EL (cell line): ENCODE measurements around the gene SPACDR.
"Not testable (repeated sequence)": the region's sequence is repeated elsewhere in the genome, so short reads cannot be mapped to it uniquely, and the experiment has no call there.

Source experiments
- DNase-seq: peaks from one replicate; pipeline ENCODE4 v3.0.0-alpha.2; 2016

The SPACDR gene

DNA sequence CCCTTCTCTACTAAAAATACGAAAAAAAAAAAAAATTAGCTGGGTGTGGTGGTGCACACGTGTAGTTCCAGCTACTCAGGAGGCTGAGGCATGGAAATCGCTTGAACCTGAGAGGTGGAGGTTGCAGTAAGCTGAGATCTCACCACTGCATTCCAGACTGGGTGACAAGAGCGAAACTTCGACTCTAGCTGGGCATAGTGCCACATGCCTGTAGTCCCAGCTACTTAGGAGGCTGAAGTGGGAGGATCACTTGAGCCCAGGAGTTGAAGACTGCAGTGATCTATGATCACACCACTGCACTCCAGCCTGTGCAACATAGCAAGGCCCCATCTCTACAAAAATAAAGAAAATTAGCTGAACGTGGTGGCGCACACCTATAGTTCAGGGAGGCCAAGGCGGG, 1.2 kb upstream of the SPACDR start:
- DNase-seq, result peak; percentile 43

DNA sequence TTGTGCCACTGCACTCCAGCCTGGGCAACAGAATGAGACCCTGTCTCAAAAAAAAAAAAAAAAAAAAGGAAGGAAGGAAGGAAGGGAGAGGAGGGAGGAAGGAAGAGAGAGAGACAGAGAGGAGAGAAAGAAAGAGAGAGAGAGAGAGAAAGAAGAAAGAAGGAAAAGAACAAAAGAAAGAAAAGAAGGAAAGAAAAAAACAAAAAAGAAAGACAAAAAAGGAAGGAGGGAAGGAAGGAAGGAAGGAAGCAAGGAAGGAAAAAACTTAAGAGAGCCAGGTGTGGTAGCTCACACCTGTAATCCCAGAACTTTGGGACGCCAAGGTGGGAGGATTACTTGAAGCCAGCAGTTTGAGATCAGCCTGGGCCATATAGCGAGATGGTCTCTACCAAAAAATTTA, 731 bp upstream of the SPACDR start:
- DNase-seq, result no peak

DNA sequence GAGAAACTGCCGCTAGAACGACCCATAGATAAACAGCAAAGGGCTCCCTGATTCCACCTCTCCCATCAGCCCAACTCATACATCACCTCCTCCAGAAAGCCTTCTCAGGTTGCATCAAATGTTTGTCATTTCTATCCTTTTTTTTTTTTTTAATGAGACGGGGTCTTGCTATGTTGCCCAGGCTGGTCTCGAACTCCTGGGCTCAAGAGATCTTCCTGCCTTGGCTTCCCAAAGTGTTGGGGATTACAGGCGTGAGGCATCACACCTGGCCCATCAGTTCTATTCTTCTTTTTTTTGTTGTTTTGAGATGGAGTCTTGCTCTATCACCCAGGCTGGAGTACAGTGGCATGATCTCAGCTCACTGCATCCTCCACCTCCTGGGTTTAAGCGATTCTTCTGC, 7.0 kb downstream of the SPACDR start:
- DNase-seq, result no peak

DNA sequence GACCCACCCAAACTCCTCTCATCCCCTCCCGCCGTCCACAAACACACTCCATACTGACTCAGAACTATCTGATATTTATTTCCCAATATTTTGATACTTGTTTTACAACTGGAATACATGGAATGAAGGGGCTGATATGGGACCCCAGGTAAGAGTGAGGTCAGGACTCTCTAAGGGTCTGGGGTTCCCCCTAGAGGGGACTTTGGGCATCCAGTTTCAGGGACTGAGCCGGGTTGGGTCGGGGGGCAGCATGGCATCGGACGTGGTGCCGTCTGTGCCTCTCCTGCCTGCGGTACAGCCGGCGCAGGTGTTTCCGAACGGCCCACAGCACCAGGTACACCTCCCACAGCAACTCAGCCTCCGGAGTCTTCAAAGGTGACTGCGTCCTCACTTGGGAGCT, 7.5 kb downstream of the SPACDR start:
- DNase-seq, result no peak

DNA sequence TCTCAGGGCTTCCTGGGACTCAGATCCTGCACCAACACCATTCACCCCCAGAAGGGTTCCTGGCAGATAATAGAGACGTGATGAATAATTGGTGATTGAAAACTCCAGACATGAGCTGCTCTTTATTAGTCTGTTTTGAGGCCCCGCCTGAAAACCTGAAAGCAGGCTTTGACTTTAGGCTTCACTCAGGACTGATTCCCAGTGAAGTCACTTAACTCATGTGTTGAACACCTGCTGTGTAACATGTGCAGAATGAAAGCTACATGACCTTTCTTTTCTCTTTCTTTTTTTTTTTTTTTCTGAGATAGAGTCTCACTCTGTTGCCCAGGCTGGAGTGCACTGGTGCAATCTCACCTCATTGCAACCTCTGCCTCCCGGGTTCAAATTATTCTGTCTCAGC, 8.9 kb downstream of the SPACDR start:
- no peak for DNase-seq

DNA sequence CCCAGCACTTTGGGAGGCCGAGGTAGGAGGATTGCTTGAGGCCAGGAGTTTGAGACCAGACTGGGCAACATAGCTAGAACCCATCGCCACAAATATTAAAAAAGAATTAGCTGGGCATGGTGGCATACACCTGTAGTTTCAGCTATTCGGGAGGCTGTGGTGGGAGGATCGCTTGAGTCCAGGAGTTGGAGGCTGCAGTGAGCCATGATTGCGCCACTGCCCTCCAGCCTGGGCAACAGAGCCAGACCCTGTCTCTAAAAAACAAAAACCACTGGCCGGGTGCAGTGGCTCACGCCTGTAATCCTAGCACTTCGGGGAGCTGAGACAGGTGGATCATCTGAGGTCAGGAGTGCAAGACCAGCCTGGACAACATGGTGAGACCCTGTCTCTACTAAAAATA, 10.2 kb downstream of the SPACDR start:
- not testable (repeated sequence) for DNase-seq

DNA sequence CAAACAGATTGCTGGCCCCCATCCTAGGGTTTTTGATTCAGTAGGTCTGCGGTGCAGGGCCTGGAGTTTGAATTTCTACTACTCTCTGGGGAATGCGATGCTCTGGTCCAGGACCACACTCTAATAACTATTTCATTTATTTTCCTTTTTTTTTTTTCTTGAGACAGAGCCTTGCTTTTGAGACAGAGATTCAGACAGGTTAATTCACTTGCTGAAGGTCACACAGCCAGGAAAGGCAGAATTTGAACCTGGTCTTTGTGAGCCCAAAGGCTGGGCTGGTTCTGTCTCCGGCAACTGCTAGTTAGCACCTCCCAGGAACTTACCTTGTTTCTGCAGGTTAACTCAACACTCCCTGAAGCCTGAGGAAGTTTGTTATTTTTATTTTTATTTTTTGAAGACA, 11.5 kb downstream of the SPACDR start:
- DNase-seq, result no peak

DNA sequence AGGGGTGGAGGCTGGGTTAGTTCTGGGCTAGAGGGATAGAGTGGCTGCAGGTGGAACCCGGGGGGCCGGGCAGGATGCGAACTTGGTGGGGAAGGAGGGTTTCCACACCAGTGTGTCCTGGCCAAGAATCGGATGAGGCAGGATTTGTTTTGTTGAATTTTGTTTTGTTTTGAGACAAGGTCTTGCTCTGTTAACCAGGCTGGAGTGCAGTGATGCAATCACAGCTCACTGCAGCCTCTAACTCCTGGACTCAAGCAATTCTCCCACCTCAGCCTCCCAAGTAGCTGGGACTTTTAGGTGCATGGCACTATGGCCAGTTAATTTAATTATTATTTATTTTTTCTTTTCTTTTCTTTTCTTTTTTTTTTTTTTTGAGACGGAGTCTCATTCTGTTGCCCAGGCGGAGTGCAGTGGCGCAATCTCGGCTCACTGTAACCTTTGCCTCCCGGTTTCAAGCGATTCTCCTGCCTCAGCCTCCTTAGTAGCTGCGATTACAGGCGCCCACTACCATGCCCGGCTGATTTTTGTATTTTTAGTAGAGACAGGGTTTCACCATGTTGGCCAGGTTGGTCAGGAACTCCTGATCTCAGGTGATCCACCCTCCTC, 14.8 kb downstream of the SPACDR start:
- no peak for DNase-seq

DNA sequence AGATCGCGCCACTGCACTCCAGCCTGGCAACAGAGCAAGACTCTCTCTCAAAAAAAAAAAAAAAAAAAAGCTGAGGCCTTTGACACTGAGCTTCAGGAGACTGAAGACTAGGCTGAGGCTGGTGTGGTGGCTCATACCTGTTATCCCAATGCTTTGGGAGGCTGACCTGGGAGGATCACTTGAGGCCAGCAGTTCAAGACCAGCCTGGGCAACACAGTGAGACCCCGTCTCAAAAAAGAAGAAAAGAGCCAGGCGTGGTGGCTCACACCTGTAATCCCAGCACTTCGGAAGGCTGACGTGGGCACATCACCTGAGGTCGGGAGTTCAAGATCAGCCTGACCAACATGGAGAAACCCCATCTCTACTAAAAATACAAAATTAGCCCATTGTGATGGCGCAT, 16.7 kb downstream of the SPACDR start:
- DNase-seq, result not testable (repeated sequence)

DNA sequence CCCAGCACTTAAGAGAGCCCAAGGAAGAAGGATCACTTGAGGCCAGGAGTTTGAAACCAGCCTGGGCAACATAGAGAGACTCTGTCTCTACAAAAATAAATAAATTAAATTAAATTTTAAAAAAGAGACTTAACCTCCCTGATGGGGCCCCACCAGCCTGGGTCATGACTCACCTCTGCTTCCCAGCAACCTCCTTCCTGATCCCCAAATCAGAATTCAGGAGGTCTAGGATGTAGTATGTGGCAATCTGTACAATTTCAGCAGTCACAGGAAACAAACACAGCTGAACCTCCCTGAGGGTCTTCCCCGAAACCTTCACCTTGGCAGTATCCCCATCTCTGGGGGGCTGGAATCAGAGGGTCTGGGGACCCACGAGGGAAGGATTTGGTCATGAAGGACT, 18.0 kb downstream of the SPACDR start:
- DNase-seq, result peak; percentile 58

DNA sequence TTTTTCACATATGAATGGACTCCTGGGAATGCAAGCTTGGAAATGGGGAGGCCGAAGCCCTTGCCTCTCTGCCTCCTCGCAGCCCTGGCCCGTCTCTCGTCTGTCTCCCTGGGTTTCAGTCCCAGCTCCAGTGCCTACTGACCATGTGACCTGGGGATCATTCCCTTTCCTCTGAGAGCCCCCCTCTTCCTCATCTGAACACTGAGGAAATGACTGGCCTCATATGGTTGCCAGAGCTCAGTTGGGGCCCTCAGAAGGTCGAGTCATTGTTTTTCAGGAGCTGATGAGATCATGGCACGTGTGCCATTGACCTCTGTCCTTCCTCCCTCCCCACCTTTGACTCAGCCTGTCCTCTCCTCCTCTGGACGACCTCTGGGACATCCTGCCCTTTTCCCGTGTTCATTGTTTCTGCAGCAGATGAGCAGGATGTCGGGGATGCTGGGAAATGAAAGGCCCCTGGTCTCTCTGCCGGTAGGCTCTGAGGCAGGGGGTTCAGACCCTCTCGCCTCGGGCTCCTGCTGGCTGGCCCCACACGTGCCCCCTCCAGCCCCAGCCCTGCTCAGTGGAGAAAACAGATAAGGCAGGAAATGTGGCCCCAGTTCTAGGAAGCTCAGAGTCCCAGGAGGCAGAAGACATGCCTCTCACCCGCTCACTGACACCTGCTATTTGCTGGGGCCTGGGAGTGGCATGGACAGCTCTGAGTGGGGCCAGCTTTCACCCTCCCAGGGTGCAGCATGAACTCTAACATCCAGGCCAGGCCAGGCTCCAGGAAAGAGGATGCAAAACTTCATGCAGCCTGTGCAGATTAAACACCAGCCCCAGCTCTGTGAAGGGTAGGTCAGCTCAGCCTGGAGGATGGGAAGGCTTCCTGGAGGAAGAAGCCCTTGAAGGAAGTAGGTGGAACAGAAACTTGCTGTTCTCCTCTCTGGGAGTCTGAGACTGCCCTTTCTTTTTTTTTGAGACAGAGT, 19.5 kb downstream of the SPACDR start:
- peak; percentile 85 for DNase-seq

DNA sequence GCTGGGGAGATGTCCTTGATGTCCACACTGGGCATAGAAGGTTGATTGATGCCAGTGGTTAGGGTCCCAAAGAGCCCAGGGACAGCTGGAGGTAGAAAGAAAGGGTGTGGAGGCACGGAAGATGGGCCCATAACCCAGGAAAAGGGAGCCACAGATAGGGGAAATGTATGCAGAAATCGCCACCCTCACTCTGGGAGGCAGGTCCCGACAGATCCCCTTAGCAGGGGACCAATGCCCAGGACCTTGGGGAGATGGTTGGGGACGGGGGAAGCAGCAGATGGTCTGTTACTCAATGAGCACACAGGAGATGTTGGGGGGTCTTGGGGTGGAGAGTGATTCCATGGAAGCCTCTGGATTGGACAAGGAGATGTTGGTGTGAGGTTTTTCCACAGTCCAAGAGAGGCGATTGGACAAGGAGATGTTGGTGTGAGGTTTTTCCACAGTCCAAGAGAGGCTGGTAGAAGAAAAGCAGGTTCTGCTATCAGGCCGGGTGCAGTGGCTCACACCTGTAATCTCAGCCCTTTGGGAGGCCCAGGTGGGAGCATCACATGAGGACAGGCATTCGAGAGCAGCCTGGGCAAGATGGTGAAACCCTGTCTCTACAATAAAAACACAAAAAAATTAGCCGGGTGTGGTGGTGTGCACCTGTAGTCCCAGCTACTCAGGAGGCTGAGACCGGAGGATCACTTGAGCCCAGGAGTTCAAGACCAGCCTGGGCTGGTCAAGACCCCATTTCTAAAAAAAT, 20.8 kb downstream of the SPACDR start:
- DNase-seq, result no peak

DNA sequence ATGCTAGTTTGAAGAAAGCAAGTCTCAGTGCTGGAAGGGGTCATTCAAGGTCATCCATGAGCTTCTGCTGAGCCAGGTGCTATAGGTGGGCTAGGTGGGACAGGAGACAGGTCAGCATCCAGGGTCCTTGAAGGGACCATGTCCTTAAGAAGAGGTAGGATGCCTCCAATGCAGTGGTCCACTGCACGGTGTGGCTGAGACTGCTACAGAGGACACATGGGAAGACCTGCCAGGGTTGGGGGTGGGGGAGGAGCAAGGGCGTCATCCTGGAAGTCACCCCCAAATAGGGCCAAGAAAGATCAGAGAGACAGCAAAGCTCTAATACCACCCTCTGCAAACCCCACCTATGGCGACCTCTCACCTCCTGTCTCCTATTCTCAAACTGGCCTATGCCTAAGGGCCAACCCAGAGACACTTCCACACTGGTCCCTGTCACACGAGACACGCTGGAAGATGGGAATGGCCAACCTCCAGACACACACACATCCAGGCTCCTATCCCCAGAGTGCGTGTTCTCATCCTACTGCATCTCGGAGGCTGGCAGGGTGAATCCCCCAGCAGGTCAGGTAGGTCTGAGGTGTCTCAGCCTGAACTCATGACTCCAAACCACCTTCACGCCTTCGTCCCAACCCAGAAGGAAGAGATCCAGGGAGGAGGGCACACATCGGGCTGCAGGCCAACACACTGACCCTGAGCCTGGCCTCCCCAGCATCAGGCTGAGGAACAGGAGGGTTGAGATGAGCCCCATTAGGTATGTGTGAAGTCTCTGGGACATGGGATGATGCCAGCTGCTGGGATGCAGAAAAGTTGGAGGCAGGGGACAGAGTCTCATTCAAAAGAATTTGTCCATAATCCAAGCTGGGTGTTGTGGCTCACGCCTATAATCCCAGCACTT, 22.2 kb downstream of the SPACDR start:
- no peak for DNase-seq

DNA sequence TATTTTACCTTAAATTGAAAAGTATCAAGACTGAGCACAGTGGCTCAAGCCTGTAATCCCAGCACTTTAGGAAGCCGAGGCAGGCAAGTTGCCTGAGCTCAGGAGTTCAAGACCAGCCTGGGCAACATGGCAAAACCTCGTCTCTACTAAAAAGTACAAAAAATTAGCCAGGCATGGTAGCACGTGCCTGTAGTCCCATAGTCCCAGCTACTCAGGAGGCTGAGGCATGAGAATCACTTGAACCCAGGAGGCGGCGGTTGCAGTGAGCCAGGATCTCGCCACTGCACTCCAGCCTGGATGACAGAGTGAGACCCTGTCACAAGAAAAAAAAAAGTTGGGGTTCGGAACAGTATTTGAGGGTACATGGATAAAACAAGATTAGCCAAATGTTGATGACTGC, 24.8 kb downstream of the SPACDR start:
- DNase-seq, result not testable (repeated sequence)

DNA sequence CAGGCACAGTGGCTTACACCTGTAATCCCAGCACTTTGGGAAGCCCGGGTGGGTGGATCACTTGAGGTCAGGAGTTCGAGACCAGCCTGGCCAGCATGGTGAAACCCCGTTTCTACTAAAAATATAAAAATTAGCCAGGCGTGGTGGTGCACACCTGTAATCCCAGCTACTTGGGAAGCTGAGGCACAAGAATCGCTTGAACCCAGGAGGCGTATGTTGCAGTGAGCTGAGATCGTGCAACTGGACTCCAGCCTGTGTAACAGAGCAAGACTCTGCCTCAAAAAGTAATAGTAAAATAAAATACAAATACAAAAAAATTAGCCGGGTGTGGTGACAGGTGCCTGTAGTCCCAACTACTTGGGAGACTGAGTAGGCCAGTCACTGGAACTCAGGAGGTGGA, 25.3 kb downstream of the SPACDR start:
- not testable (repeated sequence) for DNase-seq

DNA sequence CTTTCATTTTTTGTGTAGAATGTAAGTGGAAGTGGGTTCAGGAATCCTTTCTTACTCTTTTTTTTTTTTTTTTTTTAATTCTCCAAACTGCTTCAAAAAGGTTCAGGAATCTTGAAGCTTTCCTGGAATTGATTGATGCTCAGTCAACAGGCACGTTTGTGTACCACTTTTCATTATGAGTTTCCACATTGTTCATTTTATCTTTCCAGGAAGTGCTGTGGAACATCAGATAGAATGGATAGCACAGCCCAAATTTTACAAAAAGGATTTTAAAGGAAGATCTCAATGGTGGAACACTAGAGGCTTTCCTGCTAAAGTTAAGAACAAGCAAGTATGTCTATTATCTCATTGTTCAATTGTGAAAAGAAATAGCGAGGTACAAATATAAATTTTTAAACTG, 25.9 kb downstream of the SPACDR start:
- DNase-seq, result no peak

DNA sequence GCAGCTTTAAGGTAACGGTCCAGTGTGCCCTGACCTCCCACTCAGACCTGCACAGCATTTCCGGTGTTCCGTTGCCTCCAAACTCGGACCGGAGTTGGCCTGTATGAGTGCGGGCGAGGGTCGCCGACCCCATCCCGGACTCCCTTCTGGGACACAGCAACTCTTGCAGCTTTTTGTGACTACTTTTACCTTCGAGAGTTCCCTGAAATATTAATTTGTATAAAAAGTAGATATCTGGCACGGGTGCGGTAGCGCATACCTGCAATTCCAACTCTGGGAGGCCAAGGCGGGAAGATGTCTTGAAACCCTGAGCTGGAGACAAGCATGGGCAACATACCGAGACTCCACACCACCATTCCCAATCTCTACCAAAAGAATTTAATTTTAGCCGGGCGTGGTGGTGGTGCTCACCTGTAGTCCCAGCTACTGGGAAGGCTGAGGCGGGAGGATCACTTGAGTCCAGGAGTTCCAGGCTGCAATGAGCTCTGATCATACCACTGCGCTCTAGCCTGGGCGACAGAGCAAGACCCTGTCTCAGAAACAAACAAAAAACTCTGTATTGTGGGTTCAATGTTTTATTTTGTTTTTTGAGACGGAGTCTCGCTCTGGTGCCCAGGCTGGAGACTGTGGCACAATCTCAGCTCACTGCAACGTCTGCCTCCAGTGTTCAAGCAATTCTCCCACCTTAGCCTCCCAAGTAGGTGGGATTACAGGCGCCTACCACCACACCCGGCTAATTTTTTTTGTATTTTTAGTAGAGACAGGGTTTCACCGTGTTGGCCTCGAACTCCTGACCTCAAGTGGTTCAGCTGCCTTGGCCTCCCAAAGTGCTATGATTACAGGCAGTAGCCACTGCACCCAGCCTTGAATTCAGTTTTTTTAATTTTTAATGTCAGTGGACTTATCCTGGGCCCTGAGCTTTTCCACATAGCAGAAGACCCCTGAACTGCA, 26.6 kb downstream of the SPACDR start:
- no peak for DNase-seq

DNA sequence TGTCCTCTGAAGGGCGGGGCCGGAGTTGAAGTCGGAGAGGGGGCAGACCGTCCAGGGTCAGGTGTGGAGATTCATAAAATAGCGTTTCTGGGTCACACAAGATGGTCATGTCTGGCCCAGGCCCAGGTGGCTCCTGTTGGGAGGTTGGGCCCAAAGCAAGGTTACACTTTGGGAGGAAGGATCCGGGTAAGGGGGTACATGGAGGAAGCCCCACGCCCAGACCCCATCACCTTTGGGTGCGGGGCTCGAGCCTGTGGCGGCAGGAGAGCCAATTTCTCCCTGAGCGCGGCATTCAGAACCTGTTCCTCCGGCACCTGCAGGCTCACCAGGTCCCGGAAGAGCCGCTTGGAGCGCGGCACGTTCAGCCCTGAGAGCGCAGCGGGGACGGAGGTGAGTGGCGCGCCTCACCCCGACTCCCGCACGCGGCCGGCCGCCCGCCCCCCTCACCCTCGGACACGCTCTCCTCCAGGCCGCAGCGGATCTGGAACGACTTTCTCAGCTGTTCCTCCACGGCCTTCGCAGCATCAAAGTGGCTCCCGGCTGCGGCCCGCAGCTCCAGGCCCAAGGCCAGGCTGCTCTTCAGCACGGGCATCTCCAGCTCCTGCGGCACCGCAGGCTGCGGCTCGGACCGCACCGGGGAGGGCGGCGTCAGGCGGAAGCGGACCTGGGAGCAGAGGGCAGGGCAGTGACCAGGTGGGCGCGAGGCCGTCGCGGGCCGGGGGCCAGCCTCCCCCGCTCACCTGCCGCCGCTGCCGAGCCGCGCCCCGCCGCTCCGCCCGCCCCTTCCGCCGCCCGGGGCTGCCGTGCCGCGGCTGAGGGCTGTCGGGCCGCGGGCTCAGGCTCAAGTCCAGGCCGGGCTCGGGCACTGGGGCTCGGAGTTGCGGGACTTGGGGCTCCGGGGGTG, 28.4 kb downstream of the SPACDR start:
- DNase-seq, result peak; percentile 31

DNA sequence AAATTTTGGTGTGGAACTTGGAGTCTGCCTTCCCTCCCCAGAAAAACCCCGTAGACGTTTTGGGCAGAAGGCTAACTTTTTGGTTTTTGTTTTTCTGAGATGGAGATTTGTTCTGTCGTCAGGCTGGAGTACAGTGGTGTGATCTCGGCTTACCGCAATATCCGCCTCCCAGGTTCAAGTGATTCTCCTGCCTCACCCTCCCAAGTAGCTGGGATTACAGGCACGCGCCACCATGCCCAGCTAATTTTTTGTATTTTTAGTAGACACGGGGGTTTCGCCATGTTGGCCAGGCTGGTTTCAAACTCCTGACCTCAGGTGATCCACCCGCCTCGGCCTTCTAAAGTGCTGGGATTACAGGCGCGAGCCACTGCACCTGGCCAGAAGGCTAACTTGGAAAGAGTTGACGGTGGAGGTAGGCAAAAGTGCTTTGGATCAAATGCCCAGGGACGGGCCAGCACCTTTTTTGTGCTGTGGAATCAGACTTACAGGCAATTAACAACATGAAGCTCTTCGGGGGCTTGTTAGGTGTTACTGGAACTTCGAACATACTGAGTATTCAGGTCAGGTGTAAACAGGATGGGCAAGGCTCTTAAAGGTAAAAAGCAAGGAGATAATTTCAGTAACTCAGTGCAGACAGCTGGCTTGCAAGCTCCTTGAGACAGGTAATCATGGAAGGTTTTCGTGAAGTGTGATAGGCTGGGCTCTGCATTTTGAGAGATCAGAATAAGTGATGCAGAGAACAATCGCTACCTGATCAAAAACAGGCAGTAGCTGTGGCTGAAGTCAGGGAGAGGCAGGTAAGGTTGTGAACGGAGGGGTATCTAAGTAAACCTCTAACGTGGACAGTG, 29.5 kb downstream of the SPACDR start:
- DNase-seq, result no peak
